ENCODE results near the gene DGLUCY.
A peak's percentile ranks its signal among the peaks of the same experiment; 100 is the strongest.
"Not testable (repeated sequence)": the region's sequence is repeated elsewhere in the genome, so short reads cannot be mapped to it uniquely, and the experiment has no call there.

The DGLUCY gene

GRCh38 chr14:91138511-91139359, 24.9 kb downstream of the DGLUCY start:
- peak; percentile 54 for DNase-seq (ENCODE audit: low read depth)

GRCh38 chr14:91139776-91140175, 25.9 kb downstream of the DGLUCY start:
- no peak for DNase-seq (ENCODE audit: low read depth)

GRCh38 chr14:91140672-91141071, 26.8 kb downstream of the DGLUCY start:
- peak; percentile 51 for DNase-seq (ENCODE audit: low read depth)

- no peak for DNase-seq (ENCODE audit: low read depth)
Observed at GRCh38 chr14:91142214-91142668, 28.4 kb downstream of the DGLUCY start.

DNA sequence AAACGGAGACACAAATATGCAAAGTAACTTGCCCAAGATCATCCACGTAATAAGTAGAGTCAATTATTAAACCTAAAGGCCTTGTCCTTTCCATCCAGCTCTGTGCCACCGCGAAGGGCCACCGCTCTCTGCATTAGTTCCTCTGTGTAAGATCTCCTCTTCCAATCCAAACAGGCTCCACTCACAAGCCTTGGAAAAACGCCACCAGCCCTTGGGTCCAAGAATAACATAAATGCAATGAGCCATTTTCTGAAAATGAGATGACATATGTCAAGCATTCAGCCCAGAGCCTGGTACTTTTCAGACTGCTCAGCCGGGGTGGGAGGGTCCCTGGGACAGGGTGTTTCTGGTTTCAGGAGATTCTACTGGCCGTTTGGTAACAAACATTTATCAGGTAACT, 30.0 kb downstream of the DGLUCY start:
- DNase-seq (ENCODE audit: low read depth) = no peak

DNA sequence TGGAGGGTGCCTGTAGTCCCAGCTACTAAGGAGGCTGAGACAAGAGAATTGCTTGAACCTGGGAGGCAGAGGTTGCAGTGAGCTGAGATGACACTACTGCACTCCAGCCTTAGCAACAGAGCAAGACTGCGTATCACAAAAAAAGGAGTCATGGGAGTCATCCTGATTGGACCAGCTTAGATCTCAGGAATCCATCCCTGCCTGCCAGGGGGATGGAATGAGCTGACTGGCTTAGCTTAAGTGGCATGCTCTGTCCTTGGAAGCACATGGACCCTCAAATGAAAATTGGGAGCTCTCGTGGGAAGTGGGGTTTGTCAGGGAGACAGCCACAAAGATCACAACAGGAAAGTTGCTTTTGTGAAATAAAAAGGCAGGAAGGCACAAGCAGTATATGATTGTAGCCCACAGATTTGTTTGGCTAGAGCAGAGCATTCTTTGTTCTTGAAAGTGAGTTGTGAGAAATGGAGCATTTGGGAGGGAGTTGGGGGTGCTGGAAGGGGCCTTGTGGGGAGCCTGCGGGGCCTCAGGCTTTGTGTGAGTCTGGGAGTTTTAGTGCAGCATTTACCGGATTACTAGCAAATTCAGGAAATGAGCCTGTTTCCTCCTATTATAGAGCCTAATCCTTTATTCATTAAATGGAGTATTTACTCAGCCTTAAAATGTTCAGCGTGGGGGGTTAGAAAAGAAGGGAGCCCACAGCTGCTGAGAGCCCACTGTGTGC, 30.7 kb downstream of the DGLUCY start:
- DNase-seq (ENCODE audit: low read depth) = peak; percentile 61

DNA sequence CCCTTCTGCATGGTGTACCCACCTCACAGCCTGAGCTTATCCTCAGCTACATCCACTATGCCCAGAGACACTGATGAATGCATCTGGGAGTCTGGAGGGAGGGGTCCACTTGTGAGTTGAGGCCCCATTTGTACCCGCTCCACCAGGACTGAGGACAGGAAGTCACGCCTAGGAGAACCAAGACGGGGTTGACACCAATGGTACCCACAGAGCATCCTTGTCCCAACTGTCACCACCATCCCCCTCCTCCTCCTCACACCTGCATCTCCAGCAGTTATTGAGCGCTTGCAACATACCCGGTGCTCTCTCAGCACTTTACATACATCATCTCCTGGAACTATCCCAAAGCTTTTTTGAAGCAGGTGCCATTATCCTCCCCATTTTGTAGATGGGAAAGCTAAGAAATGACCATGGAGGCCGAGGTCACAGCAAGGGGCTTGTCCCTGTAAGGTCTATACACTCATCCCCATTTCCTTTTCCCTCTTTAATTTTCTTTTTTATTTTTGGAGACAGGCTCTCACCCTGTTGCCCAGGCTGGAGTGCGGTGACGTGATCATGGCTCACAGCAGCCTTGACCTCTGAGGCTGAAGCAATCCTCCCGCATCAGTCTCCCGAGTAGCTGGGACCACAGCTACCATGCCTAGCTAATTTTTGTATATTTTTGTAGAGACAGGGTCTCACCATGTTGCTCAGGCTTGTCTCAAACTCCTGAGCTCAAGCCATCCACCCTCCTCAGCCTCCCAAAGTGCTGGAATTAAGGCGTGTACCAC, 31.7 kb downstream of the DGLUCY start:
- DNase-seq (ENCODE audit: low read depth) = no peak

GRCh38 chr14:91146661-91147060, 32.8 kb downstream of the DGLUCY start:
- no peak for DNase-seq (ENCODE audit: low read depth)

- DNase-seq (ENCODE audit: low read depth) = peak; percentile 97
Observed at GRCh38 chr14:91149462-91149861, 35.6 kb downstream of the DGLUCY start.

DNA sequence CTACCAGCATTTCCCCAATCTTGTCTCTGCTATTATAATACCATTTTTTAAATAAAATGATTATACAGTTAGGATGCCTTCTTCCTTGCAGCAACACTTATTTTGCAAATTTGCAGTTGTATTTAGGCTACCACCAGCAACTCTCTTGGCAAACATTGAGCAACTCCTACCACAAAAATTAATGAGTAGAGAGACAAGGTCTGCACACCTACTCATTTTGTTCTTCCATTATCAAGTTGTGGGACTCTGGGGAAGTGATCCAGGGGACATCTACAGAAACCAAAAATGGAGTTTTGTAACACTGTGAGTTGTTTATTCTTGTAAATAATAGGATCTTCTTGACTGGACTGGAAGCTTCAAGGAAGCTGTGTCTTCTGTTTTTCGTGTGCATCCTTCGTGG, 38.6 kb downstream of the DGLUCY start:
- no peak for DNase-seq (ENCODE audit: low read depth)

DNA sequence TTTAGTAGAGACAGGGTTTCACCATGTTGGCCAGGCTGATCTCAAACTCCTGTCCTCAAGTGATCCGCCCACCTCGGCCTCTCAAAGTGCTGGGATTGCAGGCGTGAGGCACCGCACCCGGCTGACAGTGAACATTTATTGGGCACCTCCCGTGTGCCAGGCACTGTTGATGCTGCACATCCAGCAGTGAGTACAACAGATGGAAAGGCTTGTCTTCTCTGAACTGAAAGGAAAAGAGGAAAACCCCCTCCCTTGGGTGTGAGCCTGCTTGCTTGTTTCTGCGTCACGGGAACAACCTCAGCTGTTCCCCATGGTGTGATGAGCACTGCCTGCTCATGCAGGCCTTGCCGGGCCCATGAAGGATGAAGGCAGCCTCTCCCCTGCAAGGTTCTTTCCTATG, 39.5 kb downstream of the DGLUCY start:
- no peak for DNase-seq (ENCODE audit: low read depth)

GRCh38 chr14:91154851-91155625, 41.2 kb downstream of the DGLUCY start:
- DNase-seq (ENCODE audit: low read depth) = peak; percentile 45

DNA sequence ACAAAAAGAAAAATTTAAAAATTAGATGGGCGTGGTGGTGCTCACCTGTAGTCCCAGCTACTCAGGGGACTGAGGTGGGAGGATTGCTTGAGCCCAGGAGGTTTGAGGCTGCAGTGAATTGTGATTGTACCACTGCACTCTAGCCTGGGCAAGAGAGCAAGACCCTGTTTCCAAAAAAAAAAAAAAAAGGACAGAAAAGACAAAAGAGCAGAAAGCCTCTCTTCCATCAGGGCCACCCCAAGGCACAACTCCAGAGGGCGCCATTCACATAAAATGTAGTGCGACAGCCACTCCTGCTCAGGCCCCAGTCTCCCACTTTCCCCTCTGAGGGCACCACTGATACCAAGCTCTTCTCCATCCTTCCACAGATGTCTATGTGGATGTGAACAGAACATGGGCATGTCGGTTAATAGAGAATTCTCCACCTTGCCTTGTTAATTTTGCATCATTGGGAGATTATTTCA, 41.8 kb downstream of the DGLUCY start:
- no peak for DNase-seq (ENCODE audit: low read depth)

GRCh38 chr14:91156142-91156666, 42.3 kb downstream of the DGLUCY start:
- DNase-seq (ENCODE audit: low read depth) = not testable (repeated sequence)

GRCh38 chr14:91156877-91157276, 43.0 kb downstream of the DGLUCY start:
- not testable (repeated sequence) for DNase-seq (ENCODE audit: low read depth)

DNA sequence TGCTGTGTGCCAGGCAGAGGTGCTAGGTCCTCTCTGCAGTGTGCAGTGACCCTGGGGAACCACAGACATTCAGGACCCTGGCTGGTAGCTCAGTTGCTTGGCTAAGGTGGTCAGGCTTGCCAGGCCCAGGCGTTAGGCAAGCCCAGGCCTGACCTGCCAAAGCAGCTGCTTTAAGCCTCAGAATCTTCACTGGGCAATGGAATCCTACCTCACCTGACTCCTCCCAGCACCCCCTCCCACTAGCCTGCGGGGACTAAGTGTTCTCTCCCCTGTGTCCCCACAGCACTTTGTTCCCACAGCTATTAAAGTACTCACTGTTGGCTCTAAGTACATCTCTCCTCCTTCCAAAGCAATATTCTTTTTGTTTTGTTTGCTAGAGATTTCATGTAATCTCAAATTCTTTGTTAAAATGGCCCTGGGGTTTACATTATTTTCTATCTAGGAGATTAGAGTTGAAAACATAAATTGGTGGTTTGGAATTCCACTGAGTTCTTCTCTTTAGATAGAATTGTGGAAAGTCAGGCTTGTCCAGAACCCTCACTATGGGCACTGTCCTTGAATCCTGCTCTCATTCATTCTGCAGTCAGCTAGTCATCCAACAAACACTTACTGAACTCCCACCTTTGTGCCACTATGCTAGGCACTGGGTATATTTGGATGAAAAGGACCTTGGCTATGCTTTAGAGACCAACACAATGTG, 44.4 kb downstream of the DGLUCY start:
- DNase-seq (ENCODE audit: low read depth) = no peak

DNA sequence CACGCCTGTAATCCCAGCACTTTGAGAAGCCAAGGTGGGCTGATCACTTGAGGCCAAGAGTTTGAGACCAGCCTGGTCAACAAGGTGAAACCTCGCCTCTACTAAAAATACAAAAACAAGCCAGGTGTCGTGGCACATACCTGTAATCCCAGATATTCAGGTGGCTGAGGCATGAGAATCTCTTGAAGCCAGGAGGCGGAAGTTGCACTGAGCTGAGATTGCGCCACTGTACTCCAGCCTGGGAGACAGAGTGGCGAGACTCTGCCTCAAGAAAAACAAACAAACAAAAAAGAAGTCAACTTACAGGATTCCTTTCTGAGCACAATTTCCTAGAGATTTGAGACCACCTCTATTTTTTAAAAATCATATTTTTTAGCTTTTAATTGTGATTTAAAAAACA, 45.3 kb downstream of the DGLUCY start:
- no peak for DNase-seq (ENCODE audit: low read depth)

- DNase-seq (ENCODE audit: low read depth) = no peak
Observed at GRCh38 chr14:91159906-91160305, 46.0 kb downstream of the DGLUCY start.

GRCh38 chr14:91163316-91163715, 49.4 kb downstream of the DGLUCY start:
- DNase-seq (ENCODE audit: low read depth) = no peak

DNA sequence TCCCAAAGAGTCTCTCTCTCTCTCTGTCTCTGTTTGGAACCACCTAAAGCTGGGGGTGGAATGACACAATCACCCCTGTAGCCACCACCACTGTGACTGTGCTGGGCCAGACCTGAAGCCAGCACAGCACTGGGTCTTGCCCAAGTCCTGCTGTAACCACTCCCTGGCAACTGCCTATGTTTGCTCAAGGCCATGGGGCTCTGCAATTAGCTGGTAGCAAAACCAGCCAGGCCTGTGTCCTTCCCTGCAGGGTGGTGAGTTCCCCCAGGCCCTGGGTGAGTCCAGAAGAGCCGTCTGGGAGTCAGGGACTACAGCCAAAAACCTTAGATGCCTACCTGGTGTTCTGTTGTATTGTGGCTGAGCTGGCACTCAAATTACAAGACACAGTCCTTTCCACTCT, 50.8 kb downstream of the DGLUCY start:
- DNase-seq (ENCODE audit: low read depth) = no peak

- no peak for DNase-seq (ENCODE audit: low read depth)
Observed at GRCh38 chr14:91167380-91167770, 53.5 kb downstream of the DGLUCY start.
